GM19468 (cell line): ENCODE results near the gene DLGAP1.

Experiments
- ATAC-seq: cut with Tn5 transposase; IDR thresholded peaks from one replicate; pipeline ENCODE4 v1.9.1; 2021; ENCODE audit warnings: mild to moderate bottlenecking, moderate library complexity, moderate number of reproducible peaks; ENCODE audit not compliant: unreplicated experiment; ENCODE audit errors: extremely low read depth

DLGAP1 gene

GRCh38 chr18:3966642-3967358, 488.3 kb downstream of the DLGAP1 start:
- no peak for ATAC-seq

- no peak for ATAC-seq
Measured at GRCh38 chr18:3966246-3966641, 488.9 kb downstream of the DLGAP1 start.

GRCh38 chr18:3960977-3961376, 494.1 kb downstream of the DLGAP1 start:
- ATAC-seq = no peak

GRCh38 chr18:3960142-3960541, 495.0 kb downstream of the DLGAP1 start:
- no peak for ATAC-seq

- ATAC-seq = no peak
Measured at GRCh38 chr18:3952031-3952430, 503.1 kb downstream of the DLGAP1 start.

GRCh38 chr18:3950668-3951404, 504.3 kb downstream of the DLGAP1 start:
- ATAC-seq = no peak

GRCh38 chr18:3948958-3949357, 506.1 kb downstream of the DLGAP1 start:
- no peak for ATAC-seq

GRCh38 chr18:3947383-3947782, 507.7 kb downstream of the DLGAP1 start:
- ATAC-seq = no peak

GRCh38 chr18:3935305-3935704, 519.8 kb downstream of the DLGAP1 start:
- ATAC-seq = no peak

- no peak for ATAC-seq
Measured at GRCh38 chr18:3932276-3932675, 522.8 kb downstream of the DLGAP1 start.

GRCh38 chr18:3931542-3932112, 523.5 kb downstream of the DLGAP1 start:
- ATAC-seq = no peak

- ATAC-seq = no peak
Measured at GRCh38 chr18:3931013-3931315, 524.1 kb downstream of the DLGAP1 start.

- ATAC-seq = no peak
Measured at GRCh38 chr18:3930126-3931012, 524.7 kb downstream of the DLGAP1 start.

- no peak for ATAC-seq
Measured at GRCh38 chr18:3924455-3924854, 530.7 kb downstream of the DLGAP1 start.

- ATAC-seq = no peak
Measured at GRCh38 chr18:3923750-3924149, 531.4 kb downstream of the DLGAP1 start.

- ATAC-seq = no peak
Measured at GRCh38 chr18:3921826-3922225, 533.3 kb downstream of the DLGAP1 start.

GRCh38 chr18:3920832-3921231, 534.3 kb downstream of the DLGAP1 start:
- ATAC-seq = no peak

GRCh38 chr18:3919396-3920061, 535.6 kb downstream of the DLGAP1 start:
- ATAC-seq = no peak

- ATAC-seq = no peak
Measured at GRCh38 chr18:3916082-3916481, 539.0 kb downstream of the DLGAP1 start.
